Activated CD4-positive, alpha-beta T cell treated with anti-CD3 and anti-CD28 coated beads, Interleukin-2, Interleukin-6, amounts not matched to agents 100 ng/mL and 50 ng/mL, durations not matched to agents 16 hours and 8 hours (primary cell): ENCODE results near the gene RBM19.

ENCODE experiments used
- DNase-seq: peaks from one replicate; pipeline ENCODE4 v3.0.0-alpha.2; 2020

Gene RBM19

GRCh38 chr12:113899042-113899560, 67.0 kb downstream of the RBM19 start:
- no peak for DNase-seq

- no peak for DNase-seq
Measured at GRCh38 chr12:113898466-113898865, 67.7 kb downstream of the RBM19 start.

- no peak for DNase-seq
Measured at GRCh38 chr12:113897406-113897805, 68.7 kb downstream of the RBM19 start.

GRCh38 chr12:113896841-113897240, 69.3 kb downstream of the RBM19 start:
- DNase-seq: no peak

GRCh38 chr12:113896194-113896593, 69.9 kb downstream of the RBM19 start:
- no peak for DNase-seq

GRCh38 chr12:113895176-113895575, 70.9 kb downstream of the RBM19 start:
- no peak for DNase-seq

GRCh38 chr12:113894697-113895096, 71.4 kb downstream of the RBM19 start:
- no peak for DNase-seq

GRCh38 chr12:113893221-113893620, 72.9 kb downstream of the RBM19 start:
- no peak for DNase-seq

GRCh38 chr12:113892556-113892955, 73.6 kb downstream of the RBM19 start:
- DNase-seq: no peak

- peak; percentile 3 for DNase-seq
Measured at GRCh38 chr12:113891739-113892520, 74.2 kb downstream of the RBM19 start.

GRCh38 chr12:113891167-113891692, 74.9 kb downstream of the RBM19 start:
- DNase-seq: no peak

- no peak for DNase-seq
Measured at GRCh38 chr12:113889891-113890581, 76.1 kb downstream of the RBM19 start.

- no peak for DNase-seq
Measured at GRCh38 chr12:113889076-113889475, 77.0 kb downstream of the RBM19 start.

- DNase-seq: no peak
Measured at GRCh38 chr12:113888435-113888834, 77.7 kb downstream of the RBM19 start.

GRCh38 chr12:113887906-113888305, 78.2 kb downstream of the RBM19 start:
- no peak for DNase-seq

GRCh38 chr12:113886721-113887120, 79.4 kb downstream of the RBM19 start:
- no peak for DNase-seq

GRCh38 chr12:113884392-113884791, 81.7 kb downstream of the RBM19 start:
- DNase-seq: no peak

GRCh38 chr12:113882690-113883089, 83.4 kb downstream of the RBM19 start:
- DNase-seq: no peak

GRCh38 chr12:113880988-113881962, 84.8 kb downstream of the RBM19 start:
- DNase-seq: no peak

GRCh38 chr12:113880326-113880725, 85.8 kb downstream of the RBM19 start:
- no peak for DNase-seq

- no peak for DNase-seq
Measured at GRCh38 chr12:113879658-113880057, 86.5 kb downstream of the RBM19 start.

- DNase-seq: no peak
Measured at GRCh38 chr12:113877607-113878006, 88.5 kb downstream of the RBM19 start.

- DNase-seq: no peak
Measured at GRCh38 chr12:113876160-113876559, 90.0 kb downstream of the RBM19 start.
